GM12801 (cell line): ENCODE measurements around the gene MED13.

Experiments
- TF ChIP-seq, protein P1 (sequence below): IDR thresholded peaks from one replicate; pipeline ENCODE4 v1.5.1; 2011; ENCODE audit warnings: control low read depth; ENCODE audit not compliant: insufficient read length; ENCODE audit errors: extremely low read depth

The MED13 gene

DNA sequence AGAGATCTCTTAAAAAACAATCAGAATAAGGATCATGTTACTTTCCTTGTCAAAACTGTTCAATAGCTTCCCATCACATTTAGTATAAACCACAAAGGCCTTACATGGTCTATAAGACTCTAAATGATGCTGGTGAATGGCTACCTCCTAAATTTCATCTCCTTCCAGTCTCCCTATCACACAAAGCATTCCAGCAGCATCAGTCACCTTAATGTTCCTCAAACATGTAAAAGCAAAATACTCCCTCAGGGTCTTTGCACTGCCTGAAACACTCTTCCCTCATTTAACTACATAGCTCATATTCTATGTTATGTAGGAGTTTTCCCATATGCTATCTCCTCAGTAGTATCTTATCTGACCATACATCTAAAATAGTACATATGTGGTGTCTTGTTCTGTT, 83.8 kb downstream of the MED13 start:
- TF ChIP-seq, protein P1, sequence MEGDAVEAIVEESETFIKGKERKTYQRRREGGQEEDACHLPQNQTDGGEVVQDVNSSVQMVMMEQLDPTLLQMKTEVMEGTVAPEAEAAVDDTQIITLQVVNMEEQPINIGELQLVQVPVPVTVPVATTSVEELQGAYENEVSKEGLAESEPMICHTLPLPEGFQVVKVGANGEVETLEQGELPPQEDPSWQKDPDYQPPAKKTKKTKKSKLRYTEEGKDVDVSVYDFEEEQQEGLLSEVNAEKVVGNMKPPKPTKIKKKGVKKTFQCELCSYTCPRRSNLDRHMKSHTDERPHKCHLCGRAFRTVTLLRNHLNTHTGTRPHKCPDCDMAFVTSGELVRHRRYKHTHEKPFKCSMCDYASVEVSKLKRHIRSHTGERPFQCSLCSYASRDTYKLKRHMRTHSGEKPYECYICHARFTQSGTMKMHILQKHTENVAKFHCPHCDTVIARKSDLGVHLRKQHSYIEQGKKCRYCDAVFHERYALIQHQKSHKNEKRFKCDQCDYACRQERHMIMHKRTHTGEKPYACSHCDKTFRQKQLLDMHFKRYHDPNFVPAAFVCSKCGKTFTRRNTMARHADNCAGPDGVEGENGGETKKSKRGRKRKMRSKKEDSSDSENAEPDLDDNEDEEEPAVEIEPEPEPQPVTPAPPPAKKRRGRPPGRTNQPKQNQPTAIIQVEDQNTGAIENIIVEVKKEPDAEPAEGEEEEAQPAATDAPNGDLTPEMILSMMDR, result no peak

- TF ChIP-seq, protein P1, result no peak
These were observed 84.5 kb downstream of the MED13 start for GRCh38 chr17:61980535-61980934.

GRCh38 chr17:61974115-61974514, 91.0 kb downstream of the MED13 start:
- TF ChIP-seq, protein P1, result no peak

GRCh38 chr17:61972311-61972710, 92.8 kb downstream of the MED13 start:
- TF ChIP-seq, protein P1, result no peak

GRCh38 chr17:61970030-61970429, 95.0 kb downstream of the MED13 start:
- TF ChIP-seq, protein P1, result no peak

DNA sequence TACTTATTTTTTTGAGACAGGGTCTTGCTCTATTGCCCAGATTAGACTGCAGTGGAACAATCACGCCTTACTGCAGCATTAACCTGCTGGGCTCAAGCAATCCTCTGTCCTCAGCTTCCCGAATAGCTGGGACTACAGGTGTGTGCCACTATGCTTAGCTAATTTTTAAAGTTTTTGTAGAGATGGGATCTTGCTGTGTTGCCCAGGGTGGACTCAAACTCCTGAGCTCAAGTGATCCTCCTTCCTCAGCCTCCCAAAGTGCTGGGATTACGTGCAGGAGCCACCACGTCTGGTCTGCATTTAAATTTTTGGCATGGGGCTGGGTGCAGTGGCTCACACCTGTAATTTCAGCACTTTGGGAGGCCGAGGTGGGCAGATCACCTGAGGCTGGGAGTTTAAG, 96.3 kb downstream of the MED13 start:
- TF ChIP-seq, protein P1, result no peak

- TF ChIP-seq, protein P1, result no peak
These were observed 97.3 kb downstream of the MED13 start for GRCh38 chr17:61967729-61968128.

DNA sequence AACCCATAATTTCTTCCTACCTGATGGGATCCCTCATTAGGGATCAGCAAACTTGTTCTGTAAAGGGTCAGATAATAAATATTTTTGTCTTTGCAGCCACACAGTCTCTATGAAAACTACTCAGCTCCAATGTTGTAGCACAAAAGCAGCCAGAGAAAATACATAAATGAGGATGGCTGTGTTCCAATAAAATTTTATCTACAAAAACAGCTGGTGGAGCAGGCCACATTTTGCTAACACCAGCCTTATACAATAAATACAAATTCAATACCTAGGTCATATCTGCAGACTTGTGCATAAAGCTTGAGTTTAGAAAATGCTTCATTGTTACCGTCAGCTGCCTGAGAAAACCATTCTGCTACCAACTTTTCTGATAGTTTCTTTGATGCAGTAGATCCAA, 98.9 kb downstream of the MED13 start:
- TF ChIP-seq, protein P1, result no peak
